T1000 (cell line): Measurements from ENCODE around the gene ZBTB42.

Experiments used
- DNase-seq: peaks from one replicate; lab custom pipeline; 2025; ENCODE audit warnings: mixed read lengths; lab: John Stamatoyannopoulos, UW

Gene ZBTB42

DNA sequence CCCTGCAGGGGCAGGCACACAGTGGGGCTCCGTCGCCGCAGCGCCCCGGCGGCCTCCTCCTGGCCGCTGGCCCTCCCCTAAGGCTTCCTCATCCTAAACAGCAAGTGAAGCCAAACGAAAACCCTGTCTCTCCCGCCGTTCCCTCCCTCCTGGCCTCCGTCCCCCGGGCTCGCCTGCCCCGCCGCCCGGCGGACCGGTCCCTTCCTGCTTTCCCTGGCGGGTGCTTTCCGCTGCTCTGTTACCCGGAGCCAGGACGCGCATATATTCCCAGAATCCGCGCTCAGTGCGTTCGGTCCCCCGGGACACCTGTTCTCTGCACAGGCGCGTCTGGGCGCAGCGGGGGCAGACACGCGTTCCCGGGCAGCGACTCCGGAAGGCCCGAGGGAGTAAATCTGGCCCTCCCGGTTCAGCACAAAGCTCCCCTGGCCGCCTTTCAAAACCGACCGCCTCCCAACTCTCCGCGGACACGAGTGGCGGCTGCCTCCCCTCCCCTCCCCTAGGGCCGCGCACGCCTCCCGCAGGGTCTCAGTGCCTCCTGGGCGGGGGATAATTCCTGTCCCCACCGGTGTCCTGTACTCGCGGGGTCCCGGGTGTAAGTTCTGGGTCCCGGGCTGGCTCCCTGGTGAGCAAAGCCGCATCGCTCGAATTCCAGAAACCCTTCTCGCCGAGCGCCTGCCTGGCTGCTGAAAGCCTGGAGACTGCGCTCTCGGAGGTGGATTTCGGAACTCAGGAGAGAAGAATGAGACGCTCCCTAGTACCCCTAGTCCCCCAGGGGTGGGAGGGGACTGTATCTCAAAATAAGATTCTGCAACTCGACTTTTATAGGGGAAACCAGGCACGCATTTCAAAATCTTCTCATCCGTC lies 42.8 kb downstream of the ZBTB42 start:
- DNase-seq = no peak

DNA sequence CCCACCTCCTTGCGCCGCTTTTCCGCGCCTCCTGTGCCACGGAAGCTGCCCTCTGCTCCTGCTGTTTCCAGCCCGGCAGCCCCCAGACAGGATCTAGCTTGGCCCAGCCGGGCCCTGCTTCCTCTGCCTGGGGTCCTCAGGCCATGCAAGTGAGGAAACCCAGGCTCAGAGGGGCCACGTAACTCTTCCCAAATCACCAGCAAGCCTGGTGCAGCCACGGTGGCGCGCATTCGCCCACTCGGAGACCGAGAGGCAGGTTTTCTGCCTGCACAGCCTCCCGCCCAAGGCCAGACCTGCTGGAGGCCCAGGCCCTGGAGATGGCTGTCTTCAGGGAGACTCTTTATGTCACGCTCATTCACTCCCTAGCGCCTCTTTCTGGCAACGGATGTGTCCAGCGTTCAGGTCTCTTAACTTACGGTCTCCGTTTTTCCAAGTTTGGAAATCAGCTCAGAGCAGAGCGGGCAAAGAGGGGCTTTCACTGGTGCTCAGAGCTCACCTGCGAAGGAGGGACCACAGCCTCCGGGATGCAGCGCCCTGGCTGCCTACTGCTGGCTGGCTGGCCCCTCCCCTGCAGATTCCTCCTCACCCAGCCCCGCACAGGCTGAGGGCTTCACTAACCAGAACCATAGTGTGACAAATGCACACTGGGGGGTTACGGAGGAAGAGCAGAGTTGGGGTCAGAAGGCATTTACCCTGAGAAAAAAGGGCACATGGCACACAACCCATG lies 43.6 kb downstream of the ZBTB42 start:
- DNase-seq = no peak

DNA sequence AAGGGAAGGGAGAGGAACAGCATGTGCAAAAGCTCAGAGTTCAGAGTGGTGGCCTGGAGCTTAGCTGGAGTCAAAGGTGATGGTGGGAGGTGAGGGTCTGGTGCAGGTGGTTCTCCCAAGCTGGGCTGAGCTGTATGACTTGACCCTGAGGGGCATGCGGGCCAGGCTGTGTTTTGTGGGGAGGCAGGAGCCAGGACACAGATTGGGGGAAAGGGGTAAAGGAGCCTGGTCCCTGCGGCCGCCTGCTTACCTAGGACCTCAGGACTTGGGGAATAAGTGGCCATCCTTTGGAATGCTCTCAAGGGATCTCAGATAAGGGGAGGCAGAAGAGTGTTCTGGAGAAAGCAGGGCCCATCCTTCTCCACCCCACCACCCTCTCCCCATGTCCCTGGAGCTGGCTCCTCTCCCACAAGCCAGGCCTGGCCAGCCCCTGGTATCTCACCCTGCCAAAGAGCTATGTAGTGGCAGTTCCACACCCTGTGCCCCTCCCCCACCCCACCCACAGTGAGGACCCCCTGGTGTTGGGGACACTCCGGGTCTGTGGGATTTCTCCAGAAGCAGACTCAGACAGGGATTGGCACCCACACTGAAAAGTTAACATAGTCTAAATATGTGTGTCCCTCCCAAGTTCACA lies 44.2 kb downstream of the ZBTB42 start:
- DNase-seq = no peak

DNA sequence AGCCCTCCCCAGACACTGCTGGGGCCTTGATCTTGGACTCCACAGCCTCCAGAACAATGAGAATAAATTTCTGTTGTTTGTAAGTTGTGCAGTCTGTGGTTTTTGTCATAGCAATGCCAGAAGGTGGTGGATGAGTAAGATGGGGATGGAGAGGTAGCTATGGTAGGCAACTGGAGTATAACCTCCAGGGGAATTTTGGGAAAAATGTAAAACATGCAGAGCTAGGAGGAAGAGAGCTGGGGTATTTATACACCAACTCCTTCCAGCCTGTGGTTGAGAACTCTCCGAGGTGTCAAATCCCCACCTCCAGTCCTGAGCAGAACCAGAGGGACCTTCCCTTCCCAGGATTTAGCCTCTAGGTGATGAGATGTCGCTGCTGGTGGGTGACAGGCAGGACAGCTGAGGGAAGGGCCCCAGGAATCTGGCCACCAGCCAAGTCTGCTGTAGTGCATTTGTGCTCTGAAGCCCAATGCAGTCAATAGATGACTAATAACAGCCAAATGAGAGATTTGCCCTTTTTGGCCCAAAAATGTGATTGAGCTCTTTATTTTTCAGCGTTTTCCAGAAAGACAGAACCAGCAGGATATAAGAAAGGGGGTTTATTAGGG lies 45.0 kb downstream of the ZBTB42 start:
- no peak for DNase-seq

DNA sequence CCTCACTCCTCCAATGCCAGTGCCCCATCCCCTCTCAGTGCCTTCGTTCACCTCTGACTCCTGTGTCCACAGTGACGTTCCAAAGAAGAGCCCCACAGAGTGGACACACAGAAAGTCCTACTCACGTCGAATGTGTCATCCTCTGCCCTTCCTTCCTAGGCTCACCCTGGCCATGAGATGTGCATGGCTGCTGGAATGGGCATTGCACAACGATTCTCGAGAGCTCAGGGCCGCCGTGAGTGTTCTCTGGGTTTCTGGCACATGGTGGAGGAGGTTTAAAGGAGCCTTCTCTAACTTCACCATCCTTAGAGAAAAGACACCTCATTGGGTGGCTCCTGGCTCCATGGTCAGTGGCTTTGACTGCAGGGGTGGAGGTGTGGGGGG lies 51.4 kb downstream of the ZBTB42 start:
- DNase-seq = no peak
